HEK293 (cell line): ENCODE data around the gene KYAT1.
A peak's percentile ranks its signal among the peaks of the same experiment; 100 is the strongest.

Experiments
- FEZF1 ChIP-seq: fragments of 450-650 bp; formaldehyde crosslinking; IDR thresholded peaks from 2 replicates; pipeline ENCODE4 v1.5.1; 2016; ENCODE audit warnings: missing biosample characterization, missing genetic modification characterization
- GLIS2 ChIP-seq: fragments of 450-650 bp; formaldehyde crosslinking; IDR thresholded peaks from 2 replicates; pipeline ENCODE4 v1.5.1; 2016; ENCODE audit warnings: missing biosample characterization, missing genetic modification characterization
- KLF1 ChIP-seq: fragments of 450-650 bp; formaldehyde crosslinking; IDR thresholded peaks from 2 replicates; pipeline ENCODE4 v1.5.1; 2016; ENCODE audit warnings: missing biosample characterization, missing genetic modification characterization
- KLF9 ChIP-seq: fragments of 450-650 bp; formaldehyde crosslinking; IDR thresholded peaks from 2 replicates; pipeline ENCODE4 v1.5.1; 2016; ENCODE audit warnings: missing biosample characterization, missing genetic modification characterization, low read depth
- MEIS1 ChIP-seq: sonication (generic); formaldehyde crosslinking; IDR thresholded peaks from 2 replicates; pipeline ENCODE4 v1.8.1; 2022; ENCODE audit warnings: missing genetic modification reagents, mild to moderate bottlenecking, borderline replicate concordance
- SP7 ChIP-seq: fragments of 450-650 bp; formaldehyde crosslinking; IDR thresholded peaks from 2 replicates; pipeline ENCODE4 v1.5.1; 2016; ENCODE audit warnings: missing biosample characterization, missing genetic modification characterization
- ZBTB1 ChIP-seq: fragments of 450-650 bp; formaldehyde crosslinking; IDR thresholded peaks from 2 replicates; pipeline ENCODE4 v1.5.1; 2016; ENCODE audit warnings: missing biosample characterization, missing genetic modification characterization
- ZFHX2 ChIP-seq: fragments of 450-650 bp; formaldehyde crosslinking; conservative IDR thresholded peaks from 2 replicates; pipeline ENCODE4 v1.5.1; 2016; ENCODE audit warnings: missing biosample characterization, missing genetic modification characterization
- ZFP3 ChIP-seq: fragments of 450-650 bp; formaldehyde crosslinking; IDR thresholded peaks from 2 replicates; pipeline ENCODE4 v1.5.1; 2016; ENCODE audit warnings: low read depth, missing biosample characterization, missing genetic modification characterization
- ZFP37 ChIP-seq: fragments of 450-650 bp; formaldehyde crosslinking; IDR thresholded peaks from 2 replicates; pipeline ENCODE4 v1.5.1; 2016; ENCODE audit warnings: missing biosample characterization, missing genetic modification characterization
- ZFP41 ChIP-seq: fragments of 450-650 bp; formaldehyde crosslinking; IDR thresholded peaks from 2 replicates; pipeline ENCODE4 v1.5.1; 2016; ENCODE audit warnings: missing biosample characterization, missing genetic modification characterization, borderline replicate concordance
- ZNF169 ChIP-seq: fragments of 450-650 bp; formaldehyde crosslinking; IDR thresholded peaks from 2 replicates; pipeline ENCODE4 v1.5.1; 2016; ENCODE audit warnings: missing biosample characterization, missing genetic modification characterization
- ZNF341 ChIP-seq: fragments of 450-650 bp; formaldehyde crosslinking; IDR thresholded peaks from 2 replicates; pipeline ENCODE4; 2016; ENCODE audit warnings: low read depth, missing biosample characterization, missing genetic modification characterization
- ZNF366 ChIP-seq: fragments of 450-650 bp; formaldehyde crosslinking; conservative IDR thresholded peaks from 2 replicates; pipeline ENCODE4 v1.5.1; 2016; ENCODE audit warnings: missing biosample characterization, missing genetic modification characterization
- ZNF391 ChIP-seq: fragments of 450-650 bp; formaldehyde crosslinking; IDR thresholded peaks from 2 replicates; pipeline ENCODE4 v1.5.1; 2016; ENCODE audit warnings: low read depth, missing biosample characterization, missing genetic modification characterization, borderline replicate concordance
- ZNF416 ChIP-seq: fragments of 450-650 bp; formaldehyde crosslinking; IDR thresholded peaks from 2 replicates; pipeline ENCODE4 v1.5.1; 2016; ENCODE audit warnings: missing biosample characterization, missing genetic modification characterization
- ZNF501 ChIP-seq: fragments of 450-650 bp; formaldehyde crosslinking; IDR thresholded peaks from 2 replicates; pipeline ENCODE4 v1.5.1; 2016; ENCODE audit warnings: missing biosample characterization, missing genetic modification characterization
- ZNF530 ChIP-seq: fragments of 450-650 bp; formaldehyde crosslinking; IDR thresholded peaks from 2 replicates; pipeline ENCODE4 v1.5.1; 2016; ENCODE audit warnings: low read depth, missing biosample characterization, missing genetic modification characterization
- ZNF626 ChIP-seq: fragments of 450-650 bp; sonication (Bioruptor Pico); formaldehyde crosslinking; IDR thresholded peaks from 2 replicates; pipeline ENCODE4 v1.5.1; 2018; ENCODE audit warnings: missing biosample characterization, missing genetic modification characterization, inconsistent platforms
- ZNF670 ChIP-seq: fragments of 450-650 bp; formaldehyde crosslinking; IDR thresholded peaks from 2 replicates; pipeline ENCODE4 v1.5.1; 2016; ENCODE audit warnings: missing biosample characterization, missing genetic modification characterization, low read depth
- ZNF701 ChIP-seq: fragments of 450-650 bp; formaldehyde crosslinking; IDR thresholded peaks from 2 replicates; pipeline ENCODE4 v1.5.1; 2016; ENCODE audit warnings: missing biosample characterization, missing genetic modification characterization
- ZNF843 ChIP-seq: fragments of 450-650 bp; formaldehyde crosslinking; IDR thresholded peaks from 2 replicates; pipeline ENCODE4 v1.5.1; 2016; ENCODE audit warnings: missing biosample characterization, missing genetic modification characterization
- ZSCAN30 ChIP-seq: fragments of 450-650 bp; IDR thresholded peaks from 2 replicates; pipeline ENCODE4 v1.5.1; 2018; ENCODE audit warnings: missing biosample characterization, mild to moderate bottlenecking, missing genetic modification characterization, moderate library complexity
- TF ChIP-seq, protein P1 (sequence below): fragments of 450-650 bp; formaldehyde crosslinking; IDR thresholded peaks from 2 replicates; pipeline ENCODE4 v1.5.1; 2016; ENCODE audit warnings: missing biosample characterization, missing genetic modification characterization
- TF ChIP-seq, protein P2 (sequence below): fragments of 450-650 bp; formaldehyde crosslinking; IDR thresholded peaks from 2 replicates; pipeline ENCODE4 v1.5.1; 2016; ENCODE audit warnings: missing biosample characterization, missing genetic modification characterization
- TF ChIP-seq, protein P3 (sequence below): sonication (generic); formaldehyde crosslinking; IDR thresholded peaks from 2 replicates; pipeline ENCODE4 v1.8.1; 2022; ENCODE audit warnings: mild to moderate bottlenecking, moderate library complexity, missing genetic modification reagents
- TF ChIP-seq, protein P4 (sequence below): fragments of 450-650 bp; formaldehyde crosslinking; IDR thresholded peaks from 2 replicates; pipeline ENCODE4 v1.5.1; 2016; ENCODE audit warnings: missing biosample characterization, missing genetic modification characterization
- TF ChIP-seq, protein P5 (sequence below): fragments of 450-650 bp; formaldehyde crosslinking; IDR thresholded peaks from 2 replicates; pipeline ENCODE4 v1.5.1; 2016; ENCODE audit warnings: missing biosample characterization, missing genetic modification characterization

The KYAT1 gene

DNA sequence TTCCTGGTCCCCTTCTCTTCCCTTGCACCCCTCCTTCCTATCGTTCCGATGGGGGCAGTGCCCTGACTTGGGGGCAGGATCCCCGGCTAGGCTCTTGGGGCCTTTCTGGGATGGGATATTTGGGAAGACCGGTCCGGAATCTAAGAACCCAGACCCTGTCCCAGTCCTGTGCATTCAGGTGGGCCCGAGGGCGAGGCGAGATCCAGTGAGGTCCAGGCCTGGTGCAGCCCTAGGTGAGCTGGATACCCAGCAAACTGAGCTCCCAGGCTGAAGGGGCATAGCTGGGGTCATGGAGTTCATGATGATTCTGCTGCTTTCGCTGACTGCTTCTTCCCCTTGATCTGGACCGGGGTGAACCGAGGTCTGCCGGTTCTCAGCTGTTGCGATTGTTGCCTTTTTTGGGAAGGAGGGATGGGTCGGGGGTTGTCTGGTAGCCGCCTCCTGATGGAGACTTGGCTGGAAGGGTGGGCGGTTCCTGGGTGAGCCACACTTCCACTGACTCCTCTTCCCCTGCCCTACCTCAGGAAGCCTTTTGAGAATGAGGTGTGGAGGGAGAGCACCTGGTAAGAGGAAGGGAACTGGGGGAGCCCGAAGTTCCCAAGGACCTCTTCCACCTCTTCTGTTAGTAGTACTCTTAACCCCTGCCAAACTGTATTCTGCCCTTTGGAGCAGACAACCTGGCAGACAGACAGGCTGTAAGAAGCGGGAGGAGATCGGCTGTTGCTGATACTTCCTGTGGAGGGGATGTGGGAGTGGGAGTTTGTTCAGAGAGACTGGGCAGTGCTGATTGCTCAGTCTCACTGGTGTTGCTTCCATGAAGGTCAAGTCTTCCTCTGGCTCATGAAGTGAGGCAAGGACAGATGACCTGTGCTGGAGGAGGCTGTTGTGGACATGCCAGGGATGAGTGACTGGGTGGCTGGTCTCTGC is 1.2 kb upstream of the KYAT1 start (continued):
- TF ChIP-seq, protein P1, sequence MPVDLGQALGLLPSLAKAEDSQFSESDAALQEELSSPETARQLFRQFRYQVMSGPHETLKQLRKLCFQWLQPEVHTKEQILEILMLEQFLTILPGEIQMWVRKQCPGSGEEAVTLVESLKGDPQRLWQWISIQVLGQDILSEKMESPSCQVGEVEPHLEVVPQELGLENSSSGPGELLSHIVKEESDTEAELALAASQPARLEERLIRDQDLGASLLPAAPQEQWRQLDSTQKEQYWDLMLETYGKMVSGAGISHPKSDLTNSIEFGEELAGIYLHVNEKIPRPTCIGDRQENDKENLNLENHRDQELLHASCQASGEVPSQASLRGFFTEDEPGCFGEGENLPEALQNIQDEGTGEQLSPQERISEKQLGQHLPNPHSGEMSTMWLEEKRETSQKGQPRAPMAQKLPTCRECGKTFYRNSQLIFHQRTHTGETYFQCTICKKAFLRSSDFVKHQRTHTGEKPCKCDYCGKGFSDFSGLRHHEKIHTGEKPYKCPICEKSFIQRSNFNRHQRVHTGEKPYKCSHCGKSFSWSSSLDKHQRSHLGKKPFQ, result no peak
- TF ChIP-seq, protein P2, sequence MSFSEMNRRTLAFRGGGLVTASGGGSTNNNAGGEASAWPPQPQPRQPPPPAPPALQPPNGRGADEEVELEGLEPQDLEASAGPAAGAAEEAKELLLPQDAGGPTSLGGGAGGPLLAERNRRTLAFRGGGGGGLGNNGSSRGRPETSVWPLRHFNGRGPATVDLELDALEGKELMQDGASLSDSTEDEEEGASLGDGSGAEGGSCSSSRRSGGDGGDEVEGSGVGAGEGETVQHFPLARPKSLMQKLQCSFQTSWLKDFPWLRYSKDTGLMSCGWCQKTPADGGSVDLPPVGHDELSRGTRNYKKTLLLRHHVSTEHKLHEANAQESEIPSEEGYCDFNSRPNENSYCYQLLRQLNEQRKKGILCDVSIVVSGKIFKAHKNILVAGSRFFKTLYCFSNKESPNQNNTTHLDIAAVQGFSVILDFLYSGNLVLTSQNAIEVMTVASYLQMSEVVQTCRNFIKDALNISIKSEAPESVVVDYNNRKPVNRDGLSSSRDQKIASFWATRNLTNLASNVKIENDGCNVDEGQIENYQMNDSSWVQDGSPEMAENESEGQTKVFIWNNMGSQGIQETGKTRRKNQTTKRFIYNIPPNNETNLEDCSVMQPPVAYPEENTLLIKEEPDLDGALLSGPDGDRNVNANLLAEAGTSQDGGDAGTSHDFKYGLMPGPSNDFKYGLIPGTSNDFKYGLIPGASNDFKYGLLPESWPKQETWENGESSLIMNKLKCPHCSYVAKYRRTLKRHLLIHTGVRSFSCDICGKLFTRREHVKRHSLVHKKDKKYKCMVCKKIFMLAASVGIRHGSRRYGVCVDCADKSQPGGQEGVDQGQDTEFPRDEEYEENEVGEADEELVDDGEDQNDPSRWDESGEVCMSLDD (tag by site-specific recombination), result no peak
- TF ChIP-seq ZFP37 (tag by site-specific recombination), result no peak
- TF ChIP-seq ZNF416 (tag by site-specific recombination), result no peak
- no peak for TF ChIP-seq ZNF670
- peak; percentile 22; the same call in 1 of the 2 replicates for TF ChIP-seq SP7 (tag by site-specific recombination)
- TF ChIP-seq MEIS1, result no peak
- peak; percentile 67; the same call in 1 of the 2 replicates for TF ChIP-seq GLIS2 (tag by site-specific recombination)
- no peak for TF ChIP-seq ZNF366 (tag by site-specific recombination)
- peak; percentile 67; the same call in 1 of the 2 replicates for TF ChIP-seq ZFHX2
- 0 out of 2 replicates have a peak, but pooled peaks have one; percentile 2 for TF ChIP-seq ZNF501 (tag by site-specific recombination)
- TF ChIP-seq ZNF391 (tag by site-specific recombination), result no peak
- no peak for TF ChIP-seq ZNF169 (tag by site-specific recombination)
- TF ChIP-seq, protein P3, sequence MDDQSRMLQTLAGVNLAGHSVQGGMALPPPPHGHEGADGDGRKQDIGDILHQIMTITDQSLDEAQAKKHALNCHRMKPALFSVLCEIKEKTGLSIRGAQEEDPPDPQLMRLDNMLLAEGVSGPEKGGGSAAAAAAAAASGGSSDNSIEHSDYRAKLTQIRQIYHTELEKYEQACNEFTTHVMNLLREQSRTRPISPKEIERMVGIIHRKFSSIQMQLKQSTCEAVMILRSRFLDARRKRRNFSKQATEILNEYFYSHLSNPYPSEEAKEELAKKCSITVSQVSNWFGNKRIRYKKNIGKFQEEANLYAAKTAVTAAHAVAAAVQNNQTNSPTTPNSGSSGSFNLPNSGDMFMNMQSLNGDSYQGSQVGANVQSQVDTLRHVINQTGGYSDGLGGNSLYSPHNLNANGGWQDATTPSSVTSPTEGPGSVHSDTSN, result no peak
- TF ChIP-seq FEZF1 (tag by site-specific recombination), result no peak
- 0 out of 2 replicates have a peak, but pooled peaks have one; percentile 3 for TF ChIP-seq ZNF843 (tag by site-specific recombination)
- TF ChIP-seq, protein P4, sequence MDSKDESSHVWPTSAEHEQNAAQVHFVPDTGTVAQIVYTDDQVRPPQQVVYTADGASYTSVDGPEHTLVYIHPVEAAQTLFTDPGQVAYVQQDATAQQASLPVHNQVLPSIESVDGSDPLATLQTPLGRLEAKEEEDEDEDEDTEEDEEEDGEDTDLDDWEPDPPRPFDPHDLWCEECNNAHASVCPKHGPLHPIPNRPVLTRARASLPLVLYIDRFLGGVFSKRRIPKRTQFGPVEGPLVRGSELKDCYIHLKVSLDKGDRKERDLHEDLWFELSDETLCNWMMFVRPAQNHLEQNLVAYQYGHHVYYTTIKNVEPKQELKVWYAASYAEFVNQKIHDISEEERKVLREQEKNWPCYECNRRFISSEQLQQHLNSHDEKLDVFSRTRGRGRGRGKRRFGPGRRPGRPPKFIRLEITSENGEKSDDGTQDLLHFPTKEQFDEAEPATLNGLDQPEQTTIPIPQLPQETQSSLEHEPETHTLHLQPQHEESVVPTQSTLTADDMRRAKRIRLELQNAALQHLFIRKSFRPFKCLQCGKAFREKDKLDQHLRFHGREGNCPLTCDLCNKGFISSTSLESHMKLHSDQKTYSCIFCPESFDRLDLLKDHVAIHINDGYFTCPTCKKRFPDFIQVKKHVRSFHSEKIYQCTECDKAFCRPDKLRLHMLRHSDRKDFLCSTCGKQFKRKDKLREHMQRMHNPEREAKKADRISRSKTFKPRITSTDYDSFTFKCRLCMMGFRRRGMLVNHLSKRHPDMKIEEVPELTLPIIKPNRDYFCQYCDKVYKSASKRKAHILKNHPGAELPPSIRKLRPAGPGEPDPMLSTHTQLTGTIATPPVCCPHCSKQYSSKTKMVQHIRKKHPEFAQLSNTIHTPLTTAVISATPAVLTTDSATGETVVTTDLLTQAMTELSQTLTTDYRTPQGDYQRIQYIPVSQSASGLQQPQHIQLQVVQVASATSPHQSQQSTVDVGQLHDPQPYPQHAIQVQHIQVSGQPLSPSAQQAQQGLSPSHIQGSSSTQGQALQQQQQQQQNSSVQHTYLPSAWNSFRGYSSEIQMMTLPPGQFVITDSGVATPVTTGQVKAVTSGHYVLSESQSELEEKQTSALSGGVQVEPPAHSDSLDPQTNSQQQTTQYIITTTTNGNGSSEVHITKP (tag by site-specific recombination), result peak; percentile 10; the same call in 1 of the 2 replicates
- no peak for TF ChIP-seq ZBTB1 (tag by site-specific recombination)
- no peak for TF ChIP-seq ZNF701 (tag by site-specific recombination)
- TF ChIP-seq ZSCAN30 (tag by site-specific recombination), result no peak
- no peak for TF ChIP-seq ZFP3
- TF ChIP-seq ZNF530 (tag by site-specific recombination), result no peak
- TF ChIP-seq ZFP41, result no peak
- peak; percentile 40 for TF ChIP-seq KLF9
- peak; percentile 71 for TF ChIP-seq ZNF341 (tag by site-specific recombination)
- TF ChIP-seq KLF1 (tag by site-specific recombination), result peak; percentile 41; the same call in 1 of the 2 replicates
- TF ChIP-seq ZNF626, result no peak
- TF ChIP-seq, protein P5, sequence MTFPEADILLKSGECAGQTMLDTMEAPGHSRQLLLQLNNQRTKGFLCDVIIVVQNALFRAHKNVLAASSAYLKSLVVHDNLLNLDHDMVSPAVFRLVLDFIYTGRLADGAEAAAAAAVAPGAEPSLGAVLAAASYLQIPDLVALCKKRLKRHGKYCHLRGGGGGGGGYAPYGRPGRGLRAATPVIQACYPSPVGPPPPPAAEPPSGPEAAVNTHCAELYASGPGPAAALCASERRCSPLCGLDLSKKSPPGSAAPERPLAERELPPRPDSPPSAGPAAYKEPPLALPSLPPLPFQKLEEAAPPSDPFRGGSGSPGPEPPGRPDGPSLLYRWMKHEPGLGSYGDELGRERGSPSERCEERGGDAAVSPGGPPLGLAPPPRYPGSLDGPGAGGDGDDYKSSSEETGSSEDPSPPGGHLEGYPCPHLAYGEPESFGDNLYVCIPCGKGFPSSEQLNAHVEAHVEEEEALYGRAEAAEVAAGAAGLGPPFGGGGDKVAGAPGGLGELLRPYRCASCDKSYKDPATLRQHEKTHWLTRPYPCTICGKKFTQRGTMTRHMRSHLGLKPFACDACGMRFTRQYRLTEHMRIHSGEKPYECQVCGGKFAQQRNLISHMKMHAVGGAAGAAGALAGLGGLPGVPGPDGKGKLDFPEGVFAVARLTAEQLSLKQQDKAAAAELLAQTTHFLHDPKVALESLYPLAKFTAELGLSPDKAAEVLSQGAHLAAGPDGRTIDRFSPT (tag by site-specific recombination), result peak; percentile 7; the same call in 1 of the 2 replicates
